Measurements from ENCODE around the gene TAGLN3. TPM values are rescaled to one million over a fixed set of nuclear protein-coding genes. Genes with fewer than 3 reads are reported as not detected.

Gene TAGLN3
- not detected in 2 replicates for total RNA-seq

GRCh38 chr3:111998636-111999483 lies at the start of gene TAGLN3:
TSS of gene TAGLN3 (plus strand) at chr3:111998922. CDS start at chr3:111999423, 501 bp downstream.

GRCh38 chr3:111978583-111979433 lies 19.9 kb upstream of the TAGLN3 start, which contains the start of gene ABHD10:
TSS of gene ABHD10 (plus strand) at chr3:111979026. CDS start at chr3:111979062, 36 bp downstream.

GRCh38 chr3:112034436-112034835 lies 35.7 kb downstream of the TAGLN3 start, which contains the start of gene TMPRSS7:
TSS of gene TMPRSS7 (plus strand) at chr3:112034736. CDS start at chr3:112034846, 110 bp downstream.

Other genes starting within 250 kb of the TAGLN3 start
- gene PHLDB2, start 139.7 kb upstream of the TAGLN3 start, total RNA-seq, result 35.1 and 42.6 TPM in 2 replicates
- 9.9 and 24.9 TPM in 2 replicates for gene ABHD10, start 19.9 kb upstream of the TAGLN3 start, total RNA-seq
- not detected in 2 replicates for gene TMPRSS7, start 35.8 kb downstream of the TAGLN3 start, total RNA-seq
- 0.34 and 0.37 TPM in 2 replicates for gene C3orf52, start 87.5 kb downstream of the TAGLN3 start, total RNA-seq
- not detected in 2 replicates for gene GCSAM, start 134.3 kb downstream of the TAGLN3 start, total RNA-seq